ENCODE data around the gene RAP1A. TPM values are rescaled to one million over a fixed set of nuclear protein-coding genes. Genes with fewer than 3 reads are reported as not detected.

Gene RAP1A
- polyA plus RNA-seq, 1 of the 3 experiments (the other 2 are of a cell fraction), result 17.7 TPM

GRCh38 chr1:111720977-111721786, 101.6 kb downstream of the RAP1A start:
- no peak overlapping the region for H3K4me2 ChIP-seq
- H3K4me3 ChIP-seq (ENCODE audit: low read depth in 2 of 2, low read length in 1 of 2), result no peak overlapping the region
- H3K27ac ChIP-seq (ENCODE audit: low read depth in 2 of 2, low read length in 1 of 2), result no peak overlapping the region
- H3K9ac ChIP-seq, result no peak overlapping the region
- H4K20me1 ChIP-seq (ENCODE audit: insufficient read depth), result no peaks in the 10 kb centered on the region
- 79% methylated on average over 10 of the region's 10 CpGs for WGBS (ENCODE audit: low lambda C conversion rate)
- no peaks in the 10 kb centered on the region for H3K79me2 ChIP-seq (ENCODE audit: insufficient read depth)
- CTCF ChIA-PET, result interaction anchor here (0.7 to 1.5 kb wide), 4 partner anchors 18 to 648 kb away, joined by 3 to 5 read pairs (median 3); partner anchors contain the start of gene INKA2
- no peaks in the 10 kb centered on the region for H3K9me3 ChIP-seq
- H3K36me3 ChIP-seq (replicated peaks in 1 of 2; ENCODE audit: control insufficient read depth in 1 of 2, insufficient read depth in 2 of 2, low read length in 1 of 2), result peaks cover under 1 to 5% of the 10 kb centered on the region in 2 experiments
- H3K9me2 ChIP-seq, result no peaks in the 10 kb centered on the region
- H3F3A ChIP-seq (replicated peaks; ENCODE audit: insufficient read depth), result no peaks in the 10 kb centered on the region
- no peak overlapping the region for H2AFZ ChIP-seq (ENCODE audit: low read depth)
- no peak for DNase-seq
- H3K27me3 ChIP-seq (ENCODE audit: insufficient read depth), result no peaks in the 10 kb centered on the region
- POLR2A ChIA-PET, result interaction anchor here (0.6 kb wide), 1 partner anchor 102 kb away, joined by 3 read pairs; the partner anchor contains the start of gene RAP1A
- no peaks in the 10 kb centered on the region for H3K4me1 ChIP-seq (ENCODE audit: control insufficient read depth in 1 of 2, insufficient read depth in 2 of 2, low read depth in 1 of 2, low read length in 1 of 2)
- TF ChIP-seq MXI1 (IDR thresholded peaks at IDR 0.05; ENCODE audit: low read depth, low read length), result no peak

GRCh38 chr1:111723091-111723806, 103.7 kb downstream of the RAP1A start:
- POLR2A ChIA-PET, result no interaction called here
- Histone ChIP-seq H3K4me3 (ENCODE audit: low read depth in 2 of 2, low read length in 1 of 2) (no peak overlapping the region), H4K20me1 (ENCODE audit: insufficient read depth) (no peaks in the 10 kb centered on the region), H3K27ac (ENCODE audit: low read depth in 2 of 2, low read length in 1 of 2) (no peak overlapping the region), H3K36me3 (replicated peaks in 1 of 2; ENCODE audit: control insufficient read depth in 1 of 2, insufficient read depth in 2 of 2, low read length in 1 of 2) (no peaks in the 10 kb centered on the region), H3K9ac (no peak overlapping the region), H3K4me2 (no peak overlapping the region), H3K79me2 (ENCODE audit: insufficient read depth) (no peaks in the 10 kb centered on the region), H2AFZ (ENCODE audit: low read depth) (no peak overlapping the region), H3K9me3 (no peaks in the 10 kb centered on the region), H3F3A (replicated peaks; ENCODE audit: insufficient read depth) (no peaks in the 10 kb centered on the region), H3K27me3 (ENCODE audit: insufficient read depth) (no peaks in the 10 kb centered on the region), H3K4me1 (ENCODE audit: control insufficient read depth in 1 of 2, insufficient read depth in 2 of 2, low read depth in 1 of 2, low read length in 1 of 2) (no peaks in the 10 kb centered on the region), H3K9me2 (no peaks in the 10 kb centered on the region)
- 79% methylated on average over 7 of the region's 7 CpGs for WGBS (ENCODE audit: low lambda C conversion rate)
- no peak for TF ChIP-seq RAD21 (IDR thresholded peaks at IDR 0.05; ENCODE audit: low read length)
- no peak for TF ChIP-seq NRF1 (IDR thresholded peaks at IDR 0.05; ENCODE audit: low read depth, low read length)
- TF ChIP-seq EP300 (IDR thresholded peaks at IDR 0.05; ENCODE audit: borderline replicate concordance in 1 of 2, low read depth in 1 of 2, low read length in 1 of 2), result no peak
- DNase-seq, result no peak
- CTCF ChIA-PET, result no interaction called here

GRCh38 chr1:111723871-111724270, 104.3 kb downstream of the RAP1A start:
- POLR2A ChIA-PET, result no interaction called here
- CTCF ChIA-PET, result interaction anchor here (0.9 kb wide), 1 partner anchor 9 kb away, joined by 3 read pairs; no protein-coding TSS in a partner anchor
- no peak overlapping the region for H3K4me2 ChIP-seq
- no peaks in the 10 kb centered on the region for H3K36me3 ChIP-seq (replicated peaks in 1 of 2; ENCODE audit: control insufficient read depth in 1 of 2, insufficient read depth in 2 of 2, low read length in 1 of 2)
- no peak for DNase-seq
- no peaks in the 10 kb centered on the region for H3K79me2 ChIP-seq (ENCODE audit: insufficient read depth)
- 38% methylated on average over 1 of the region's 1 CpG for WGBS (ENCODE audit: low lambda C conversion rate)
- H3F3A ChIP-seq (replicated peaks; ENCODE audit: insufficient read depth), result no peaks in the 10 kb centered on the region
- H3K27me3 ChIP-seq (ENCODE audit: insufficient read depth), result no peaks in the 10 kb centered on the region
- no peak overlapping the region for H3K9ac ChIP-seq
- H3K4me1 ChIP-seq (ENCODE audit: control insufficient read depth in 1 of 2, insufficient read depth in 2 of 2, low read depth in 1 of 2, low read length in 1 of 2), result no peaks in the 10 kb centered on the region
- H4K20me1 ChIP-seq (ENCODE audit: insufficient read depth), result no peaks in the 10 kb centered on the region
- no peak overlapping the region for H3K4me3 ChIP-seq (ENCODE audit: low read depth in 2 of 2, low read length in 1 of 2)
- H2AFZ ChIP-seq (ENCODE audit: low read depth), result no peak overlapping the region
- H3K9me3 ChIP-seq, result no peaks in the 10 kb centered on the region
- H3K27ac ChIP-seq (ENCODE audit: low read depth in 2 of 2, low read length in 1 of 2), result no peak overlapping the region
- H3K9me2 ChIP-seq, result no peaks in the 10 kb centered on the region
- TF ChIP-seq CHD2 (IDR thresholded peaks at IDR 0.05; ENCODE audit: low read length, partially characterized antibody) (no peak), ELF1 (IDR thresholded peaks at IDR 0.05) (no peak), ZBTB33 (IDR thresholded peaks at IDR 0.05; ENCODE audit: borderline replicate concordance, low read depth) (no peak), REST (IDR thresholded peaks at IDR 0.05; ENCODE audit: low read depth, low read length) (no peak), TCF12 (IDR thresholded peaks at IDR 0.05) (no peak), TEAD4 (IDR thresholded peaks at IDR 0.05; ENCODE audit: borderline replicate concordance, insufficient read depth) (no peak), CTCF (IDR thresholded peaks at IDR 0.05) (no peak), JUND (IDR thresholded peaks at IDR 0.05) (no peak), MXI1 (IDR thresholded peaks at IDR 0.05; ENCODE audit: low read depth, low read length) (no peak)
